Stimulated activated naive CD8-positive, alpha-beta T cell treated with anti-CD3 and anti-CD28 coated beads, Interleukin-15, Interleukin-2, amounts not matched to agents 100 ng/mL and 50 ng/mL, for 24 hours (primary cell): Measurements from ENCODE around the gene TSPAN14.

Experiments used
- H3K27ac Mint-ChIP-seq: one replicate; pipeline ENCODE4 v1.8.0; 2021; ENCODE audit warnings: mild to moderate bottlenecking, mixed read lengths
- H3K27me3 Mint-ChIP-seq: one replicate; pipeline ENCODE4 v1.8.0; 2021; ENCODE audit warnings: mixed read lengths
- H3K36me3 Mint-ChIP-seq: one replicate; pipeline ENCODE4 v1.8.0; 2021; ENCODE audit warnings: low read depth, mixed read lengths
- H3K4me1 Mint-ChIP-seq: one replicate; pipeline ENCODE4 v1.8.0; 2021; ENCODE audit warnings: low read depth, mixed read lengths
- H3K4me3 Mint-ChIP-seq: one replicate; pipeline ENCODE4 v1.8.0; 2021; ENCODE audit warnings: mild to moderate bottlenecking, mixed read lengths
- H3K9me3 Mint-ChIP-seq: one replicate; pipeline ENCODE4 v1.8.0; 2021; ENCODE audit warnings: mixed read lengths

The TSPAN14 gene

DNA sequence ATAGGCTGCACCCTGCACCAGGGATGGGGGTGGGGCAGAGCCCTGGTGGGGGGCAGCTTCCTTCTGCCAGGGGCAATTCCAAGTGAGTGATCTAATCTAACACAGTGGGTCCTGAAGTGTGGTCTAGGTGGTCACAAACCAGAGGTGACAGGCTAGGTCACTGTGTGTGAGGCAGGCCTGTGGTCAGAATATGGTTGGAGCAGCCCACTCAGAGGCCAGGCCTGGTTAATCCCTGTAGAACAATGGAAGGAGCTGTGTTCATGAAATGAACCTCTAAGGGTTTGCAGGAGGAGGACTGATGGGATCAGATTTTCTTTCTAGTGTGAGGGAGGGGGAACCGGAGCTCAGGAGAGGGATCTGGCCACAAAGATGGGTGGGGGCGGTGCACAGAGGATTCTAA lies 10.0 kb upstream of the TSPAN14 start:
- Mint-ChIP-seq H3K36me3 (no peaks in the 10 kb centered on the region), H3K4me1 (peaks cover 44% of the 10 kb centered on the region), H3K4me3 (no peak overlapping the region), H3K27ac (peak overlapping the region; percentile 58), H3K9me3 (no peaks in the 10 kb centered on the region), H3K27me3 (no peaks in the 10 kb centered on the region)

DNA sequence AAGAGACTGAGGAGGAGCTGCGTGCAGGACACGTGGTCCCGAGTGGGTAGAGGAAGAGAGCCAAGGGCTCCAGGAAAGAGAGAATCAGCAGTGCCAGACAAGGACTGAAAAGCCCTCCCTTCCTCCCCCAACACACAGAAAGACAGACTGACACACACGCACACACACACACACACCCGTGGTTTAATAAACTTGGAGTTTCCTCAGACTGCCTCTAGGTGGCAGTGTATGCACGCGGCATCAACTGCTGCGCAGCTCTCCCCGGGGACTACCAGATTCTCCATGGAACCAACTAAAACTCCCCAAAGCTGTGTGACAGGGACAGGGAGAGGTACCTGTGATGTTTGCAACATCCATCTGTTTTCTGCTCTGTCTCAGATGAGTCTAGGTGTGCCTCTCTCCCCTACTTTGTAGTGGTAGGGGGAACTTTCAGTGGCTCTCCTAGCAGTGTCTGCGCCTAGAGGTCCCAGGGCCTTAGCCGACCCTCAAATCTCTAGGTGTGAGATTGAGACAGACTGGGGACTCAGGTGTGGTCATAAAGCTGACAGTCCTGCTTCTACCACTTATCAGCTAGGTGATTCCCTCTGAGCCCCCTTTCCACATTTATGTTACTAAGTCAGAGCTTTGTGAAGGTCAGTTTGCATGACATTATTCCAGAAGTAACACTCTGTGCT lies 9.3 kb upstream of the TSPAN14 start:
- H3K4me1 Mint-ChIP-seq: peaks cover 49% of the 10 kb centered on the region
- peak overlapping the region; percentile 58 for H3K27ac Mint-ChIP-seq
- H3K36me3 Mint-ChIP-seq: no peaks in the 10 kb centered on the region
- H3K27me3 Mint-ChIP-seq: no peaks in the 10 kb centered on the region
- H3K9me3 Mint-ChIP-seq: no peaks in the 10 kb centered on the region
- H3K4me3 Mint-ChIP-seq: no peak overlapping the region

DNA sequence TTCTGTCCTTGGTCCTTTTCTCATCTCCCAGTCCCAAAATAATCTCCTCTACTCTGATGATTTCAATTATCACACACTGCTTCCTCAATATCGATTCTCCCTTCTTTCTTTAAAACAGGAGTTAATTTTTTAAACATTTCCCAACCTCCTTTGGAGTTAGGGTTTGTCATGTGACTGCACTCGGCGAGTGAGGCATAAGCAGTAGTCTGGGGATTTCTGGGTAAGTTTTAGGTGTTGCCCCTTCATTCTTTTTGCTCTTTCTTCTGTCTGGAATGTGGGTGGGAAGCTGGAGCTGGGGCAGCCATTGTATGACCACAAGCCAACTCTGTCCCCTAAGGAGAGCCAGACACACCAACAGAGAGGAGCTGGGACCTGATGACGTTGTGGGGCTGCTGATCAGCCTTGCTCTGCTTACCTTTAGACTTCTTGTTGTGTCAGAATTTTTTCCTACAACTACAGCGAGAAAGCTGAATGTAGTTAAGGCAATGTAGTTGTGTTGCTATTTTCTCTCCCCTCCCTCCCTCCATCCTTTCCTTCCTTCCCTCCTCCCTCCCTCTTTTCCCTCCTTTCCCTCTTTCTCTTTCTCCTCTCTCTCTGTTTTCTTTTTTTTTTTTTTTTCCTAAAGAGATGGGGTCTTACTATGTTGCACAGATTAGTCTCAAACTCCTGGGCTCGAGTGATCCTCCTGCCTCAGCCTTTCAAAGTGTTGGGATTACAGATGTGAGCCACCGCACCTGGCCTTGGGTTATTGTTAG lies 6.5 kb upstream of the TSPAN14 start:
- Mint-ChIP-seq H3K27me3 (no peaks in the 10 kb centered on the region), H3K36me3 (no peaks in the 10 kb centered on the region), H3K4me1 (peaks cover 49% of the 10 kb centered on the region), H3K4me3 (no peak overlapping the region), H3K9me3 (no peaks in the 10 kb centered on the region), H3K27ac (peak overlapping the region; percentile 2)

DNA sequence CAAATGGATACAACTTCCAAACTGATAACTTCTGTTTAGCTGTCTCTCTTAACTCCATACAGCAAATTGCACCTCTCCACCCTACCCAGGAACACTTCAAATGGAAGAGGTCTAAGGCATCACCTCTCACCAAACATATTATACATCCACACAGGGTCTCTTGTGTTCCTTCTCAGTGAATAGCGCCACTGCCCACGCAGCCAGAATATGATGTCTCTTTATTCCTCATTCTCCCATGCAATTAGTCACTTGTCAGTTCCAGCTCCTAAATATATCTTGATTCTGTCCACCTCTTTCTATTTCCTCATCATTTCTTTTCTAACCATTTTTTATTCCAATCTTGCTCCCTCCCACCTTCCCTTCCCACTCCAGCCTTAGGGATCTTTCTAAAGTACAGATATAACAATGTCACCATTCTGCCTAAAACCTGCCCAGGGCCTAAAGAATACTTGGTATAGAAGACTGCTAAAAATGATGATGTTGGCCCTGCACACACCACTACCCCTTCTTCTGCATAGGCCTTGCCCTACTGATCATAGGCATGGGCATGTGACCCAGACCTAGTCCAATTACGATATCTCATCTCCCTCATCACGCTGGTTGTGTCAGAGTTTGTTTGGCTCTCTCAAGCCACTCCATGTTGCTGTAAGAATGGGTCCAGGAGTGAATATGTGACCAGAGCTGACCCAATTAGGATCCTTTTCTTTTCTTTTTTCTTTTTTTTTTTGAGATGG lies 5.7 kb upstream of the TSPAN14 start:
- H3K4me3 Mint-ChIP-seq: no peak overlapping the region
- no peaks in the 10 kb centered on the region for H3K27me3 Mint-ChIP-seq
- H3K36me3 Mint-ChIP-seq: no peaks in the 10 kb centered on the region
- H3K4me1 Mint-ChIP-seq: peaks cover 50% of the 10 kb centered on the region
- no peaks in the 10 kb centered on the region for H3K9me3 Mint-ChIP-seq
- H3K27ac Mint-ChIP-seq: no peak overlapping the region

DNA sequence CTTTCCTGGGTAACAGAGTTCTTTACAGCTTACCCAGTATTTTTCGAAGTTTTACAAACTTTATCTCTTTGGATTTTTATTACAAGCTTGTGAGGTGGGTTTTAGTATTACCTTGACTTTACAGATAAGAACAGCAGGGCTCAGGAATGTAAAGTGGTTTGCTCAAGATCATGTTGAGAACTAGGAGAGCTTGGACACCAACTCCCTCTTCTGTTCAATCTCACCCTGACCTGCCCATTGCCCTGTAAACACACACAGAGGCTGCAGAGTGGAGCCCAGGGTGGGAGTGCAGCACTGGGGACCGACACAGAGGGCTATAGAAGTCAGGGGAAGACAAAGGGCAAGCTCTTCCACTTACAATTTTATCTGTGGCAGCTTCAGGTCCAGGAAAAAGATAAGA lies 4.6 kb upstream of the TSPAN14 start:
- no peaks in the 10 kb centered on the region for H3K27me3 Mint-ChIP-seq

DNA sequence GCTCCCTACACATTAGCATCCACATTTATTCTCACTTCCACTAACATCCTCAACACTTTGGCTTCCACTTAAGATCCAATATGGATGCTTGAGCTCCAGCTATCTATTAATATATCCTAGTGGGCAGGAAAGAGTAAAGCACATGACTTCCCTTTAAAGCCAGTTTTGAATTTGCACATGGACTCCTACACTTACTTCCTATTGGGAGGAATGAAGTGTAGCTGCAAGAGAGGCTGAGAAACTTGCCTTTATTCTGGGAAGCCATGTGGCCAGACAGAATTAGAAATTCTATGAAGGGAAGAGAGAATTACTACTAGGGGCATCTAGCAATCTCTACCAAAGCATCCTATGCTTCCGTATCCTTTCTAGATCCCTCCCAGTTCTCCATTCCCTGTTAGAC lies 3.0 kb upstream of the TSPAN14 start:
- Mint-ChIP-seq H3K9me3 (no peaks in the 10 kb centered on the region), H3K27ac (no peak overlapping the region), H3K27me3 (no peaks in the 10 kb centered on the region), H3K4me3 (no peak overlapping the region), H3K4me1 (peaks cover 37% of the 10 kb centered on the region), H3K36me3 (peaks cover 8% of the 10 kb centered on the region)

More for the DNA sequence above, 4.6 kb upstream of the TSPAN14 start:
- Mint-ChIP-seq H3K27ac (no peak overlapping the region), H3K9me3 (no peaks in the 10 kb centered on the region), H3K4me1 (peaks cover 43% of the 10 kb centered on the region), H3K36me3 (no peaks in the 10 kb centered on the region), H3K4me3 (no peak overlapping the region)

DNA sequence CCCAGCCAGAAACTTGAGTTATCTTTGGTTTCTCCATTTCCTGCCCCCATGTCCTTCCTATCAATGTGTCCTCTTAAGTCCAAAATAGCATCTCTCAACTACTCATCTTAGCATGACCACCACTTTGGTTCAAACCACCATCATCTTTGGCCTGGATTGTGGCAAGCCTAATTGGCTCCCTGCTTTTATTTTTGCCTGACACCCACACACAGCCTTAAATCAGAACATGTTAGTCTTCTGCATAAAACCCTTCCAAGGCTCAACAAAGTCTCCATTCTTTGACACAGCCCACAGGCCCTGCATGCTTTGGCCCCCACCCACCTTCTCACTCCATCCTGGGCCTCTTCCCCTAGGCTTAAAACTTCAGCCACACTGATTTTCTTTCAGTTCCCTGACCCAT lies 2.0 kb upstream of the TSPAN14 start:
- Mint-ChIP-seq H3K4me3 (no peak overlapping the region), H3K9me3 (no peaks in the 10 kb centered on the region), H3K36me3 (peaks cover 11% of the 10 kb centered on the region), H3K27me3 (no peaks in the 10 kb centered on the region), H3K27ac (no peak overlapping the region), H3K4me1 (peaks cover 37% of the 10 kb centered on the region)

DNA sequence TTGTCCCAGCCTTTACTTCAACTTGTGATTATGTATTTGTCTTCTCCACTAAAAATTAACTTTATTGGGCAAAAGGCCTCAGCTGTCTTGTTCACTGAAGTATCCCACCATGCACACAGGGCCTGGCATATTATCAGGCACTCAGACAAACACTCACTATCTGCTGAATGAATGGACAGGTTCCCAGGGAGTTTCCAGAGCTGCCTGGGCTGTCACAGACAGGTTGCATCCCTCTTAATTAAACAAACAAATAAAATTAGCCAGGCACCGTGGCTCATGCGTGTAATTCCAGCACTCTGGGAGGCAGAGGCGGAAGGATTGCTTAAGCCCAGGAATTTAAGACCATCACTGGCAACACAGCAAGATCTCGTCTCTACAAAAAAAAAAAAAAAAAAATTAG lies 1.5 kb upstream of the TSPAN14 start:
- Mint-ChIP-seq H3K36me3 (peaks cover 11% of the 10 kb centered on the region), H3K27me3 (no peaks in the 10 kb centered on the region), H3K4me3 (no peak overlapping the region), H3K27ac (no peak overlapping the region), H3K4me1 (peaks cover 37% of the 10 kb centered on the region), H3K9me3 (no peaks in the 10 kb centered on the region)

DNA sequence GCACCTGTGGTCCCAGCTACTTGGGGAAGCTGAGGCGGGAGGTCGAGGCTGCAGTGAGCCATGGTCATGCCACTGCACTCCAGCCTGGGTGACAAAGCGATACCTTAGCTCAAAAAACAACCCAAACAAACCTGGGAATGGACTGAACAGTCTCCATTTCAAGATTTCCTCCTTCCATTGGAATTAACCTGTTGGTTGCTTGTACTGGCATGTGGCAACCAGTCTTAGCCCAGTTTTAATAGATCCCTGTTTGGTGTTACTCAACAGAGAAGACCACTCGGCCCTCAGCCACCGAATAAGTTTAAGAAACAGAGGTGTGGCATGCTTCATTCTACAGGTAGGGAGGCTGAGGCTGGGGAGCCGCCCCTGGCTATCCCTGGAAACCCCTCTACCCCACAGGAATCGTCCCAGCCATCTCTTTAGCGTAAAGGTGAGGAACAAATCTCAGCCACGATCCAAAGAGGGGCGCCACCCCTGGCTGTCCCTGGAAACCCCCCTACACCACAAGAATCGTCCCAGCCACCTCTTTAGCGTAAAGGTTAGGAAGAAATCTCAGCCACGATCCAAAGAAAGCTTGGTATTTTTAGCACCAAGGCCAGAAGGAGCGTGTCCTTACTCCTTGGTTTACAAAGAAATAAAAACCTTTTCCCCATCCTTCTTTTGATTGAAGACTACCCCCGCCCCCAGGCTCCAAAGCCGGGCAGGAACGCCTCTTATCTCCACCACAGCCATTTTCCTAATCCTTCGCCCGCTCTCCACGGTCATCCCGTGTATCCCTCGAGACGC lies 861 bp upstream of the TSPAN14 start:
- Mint-ChIP-seq H3K4me1 (peaks cover 43% of the 10 kb centered on the region), H3K9me3 (no peaks in the 10 kb centered on the region), H3K27me3 (no peaks in the 10 kb centered on the region)

DNA sequence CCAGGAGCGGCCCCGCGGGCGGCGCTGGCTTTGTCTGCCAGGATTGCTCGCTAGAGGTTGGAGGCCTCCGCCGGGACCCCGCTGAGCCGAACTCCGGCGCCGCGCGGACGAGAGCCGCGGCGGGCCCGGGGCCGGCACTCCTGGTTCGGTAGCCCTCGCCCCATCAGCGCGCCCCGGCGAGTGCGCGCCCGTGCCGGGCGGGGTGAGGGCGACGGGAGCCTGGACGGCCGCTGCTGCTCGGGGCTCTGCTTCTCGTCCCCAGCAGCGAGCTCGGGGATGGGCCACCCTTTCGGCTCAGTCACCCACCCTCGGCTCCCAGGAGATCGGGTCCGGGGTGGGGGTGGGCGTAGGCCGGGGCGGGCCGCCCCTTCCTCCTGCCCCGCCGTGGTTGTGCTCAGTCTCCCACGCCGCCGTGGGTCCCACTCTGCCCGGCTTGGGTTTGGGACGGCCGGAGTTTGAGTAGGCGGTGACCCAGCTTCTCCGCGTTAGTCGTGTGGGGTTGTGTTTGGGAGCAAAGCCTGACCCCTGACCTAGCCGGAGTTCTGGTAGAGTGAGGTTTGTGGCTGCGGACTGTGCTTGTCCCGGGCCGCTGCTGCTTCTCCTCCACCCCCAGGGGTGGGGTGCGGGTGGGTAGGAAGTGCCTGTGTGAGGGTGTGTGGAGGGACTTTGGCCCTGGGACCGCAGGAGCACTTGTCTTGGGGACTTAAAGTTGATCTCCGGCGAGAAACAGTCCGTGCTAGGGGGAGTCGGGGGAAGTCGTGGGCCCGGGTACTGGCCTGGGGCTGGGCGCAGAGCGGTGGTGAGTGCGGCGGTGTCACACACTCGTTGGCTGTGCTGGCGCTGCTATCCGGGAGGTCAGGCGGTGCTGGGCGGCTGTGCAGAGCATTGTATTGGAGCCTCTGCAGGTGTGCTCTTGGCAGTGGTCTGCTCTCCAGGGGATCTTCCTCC lies 677 bp downstream of the TSPAN14 start:
- Mint-ChIP-seq H3K4me3 (peak overlapping the region; percentile 98), H3K4me1 (peaks cover 51% of the 10 kb centered on the region), H3K9me3 (no peaks in the 10 kb centered on the region)

More for the DNA sequence above, 861 bp upstream of the TSPAN14 start:
- H3K27ac Mint-ChIP-seq: peak overlapping the region; percentile 78
- H3K36me3 Mint-ChIP-seq: peaks cover 11% of the 10 kb centered on the region
- peak overlapping the region; percentile 73 for H3K4me3 Mint-ChIP-seq

DNA sequence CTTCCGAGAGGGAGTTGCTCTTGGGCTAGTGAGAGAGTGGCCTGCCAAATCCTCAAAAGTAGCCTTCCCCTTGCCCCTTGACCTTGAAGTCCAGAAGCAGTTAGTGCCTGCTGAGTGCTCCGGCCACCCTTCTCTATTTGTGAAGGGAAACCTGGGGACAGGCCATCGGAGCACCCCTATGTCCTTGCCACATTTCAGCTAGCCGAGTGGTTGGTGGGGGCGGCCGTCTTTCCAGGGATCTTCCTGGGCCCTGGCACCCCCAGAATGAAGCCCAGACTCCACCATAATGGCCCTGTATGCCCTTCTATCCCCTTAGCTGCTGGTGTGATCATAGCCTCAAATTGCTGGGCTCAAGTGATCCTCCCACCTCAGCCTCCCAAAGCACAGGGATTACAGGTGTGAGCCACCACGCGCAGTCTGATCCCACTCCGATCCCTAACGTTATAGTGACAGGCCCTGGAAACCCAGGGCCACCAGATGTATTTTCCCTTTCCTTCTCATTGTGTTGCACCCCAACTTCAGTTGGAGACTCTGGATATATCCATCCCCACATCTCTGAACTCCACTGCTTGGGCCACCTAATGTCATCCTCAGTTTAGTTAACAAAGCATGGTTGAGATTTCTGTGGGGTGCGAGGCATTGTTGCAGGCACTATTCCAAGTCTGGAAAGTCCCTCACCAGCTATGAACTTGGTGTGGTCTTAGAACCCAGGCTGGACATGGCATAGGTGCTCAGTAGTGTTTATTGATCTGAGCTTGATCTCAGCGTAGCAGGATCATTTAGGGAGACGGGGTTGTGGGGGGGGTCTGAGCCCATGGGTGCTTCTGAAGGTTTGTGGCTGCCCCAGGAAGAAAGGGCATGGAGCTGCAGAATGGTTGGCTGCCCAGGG lies 1.6 kb downstream of the TSPAN14 start:
- H3K27ac Mint-ChIP-seq: peak overlapping the region; percentile 94
- no peaks in the 10 kb centered on the region for H3K9me3 Mint-ChIP-seq
- peak overlapping the region; percentile 98 for H3K4me3 Mint-ChIP-seq
- peaks cover 12% of the 10 kb centered on the region for H3K36me3 Mint-ChIP-seq
- no peaks in the 10 kb centered on the region for H3K27me3 Mint-ChIP-seq
- peaks cover 61% of the 10 kb centered on the region for H3K4me1 Mint-ChIP-seq

More for the DNA sequence above, 677 bp downstream of the TSPAN14 start:
- Mint-ChIP-seq H3K36me3 (peaks cover 11% of the 10 kb centered on the region), H3K27ac (peak overlapping the region; percentile 94), H3K27me3 (no peaks in the 10 kb centered on the region)

DNA sequence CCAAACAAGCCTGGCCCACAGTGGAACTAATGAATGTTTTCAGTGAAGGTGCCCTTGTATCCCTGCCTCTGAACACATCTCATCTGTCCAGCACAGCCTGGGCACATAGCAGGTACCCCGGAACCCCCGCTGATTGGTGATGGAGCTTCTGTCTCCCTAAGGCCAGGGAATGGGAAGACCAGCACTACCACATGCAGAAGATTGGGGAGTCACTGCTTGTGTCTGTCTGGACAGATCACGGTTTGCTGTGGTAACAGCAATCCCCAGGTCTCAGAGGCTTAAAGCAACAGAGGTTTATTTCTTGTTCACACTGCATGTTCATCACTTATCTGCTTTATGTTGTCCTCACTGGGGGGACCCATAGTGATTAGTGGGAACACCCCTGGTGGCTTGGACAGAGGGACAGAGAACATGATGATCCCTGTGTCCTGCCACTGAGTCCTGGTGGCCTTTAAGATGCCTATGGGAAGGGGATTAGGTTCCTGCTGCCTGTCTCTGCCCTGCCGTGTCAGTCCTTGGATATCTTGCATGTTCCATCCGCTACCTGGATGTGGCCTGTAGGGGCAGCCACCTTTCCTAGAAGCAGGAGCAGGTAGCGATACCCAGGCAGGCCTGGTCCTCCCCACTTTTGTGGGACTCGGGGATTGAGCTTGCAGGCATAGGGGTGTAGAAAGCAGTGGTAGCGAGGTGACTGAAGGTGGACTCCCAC lies 3.6 kb downstream of the TSPAN14 start:
- H3K9me3 Mint-ChIP-seq: no peaks in the 10 kb centered on the region
- peak overlapping the region; percentile 89 for H3K27ac Mint-ChIP-seq
- H3K4me3 Mint-ChIP-seq: peak overlapping the region; percentile 49
- H3K36me3 Mint-ChIP-seq: peaks cover 16% of the 10 kb centered on the region
- no peaks in the 10 kb centered on the region for H3K27me3 Mint-ChIP-seq
- peaks cover 81% of the 10 kb centered on the region for H3K4me1 Mint-ChIP-seq
